Neural crest cell (in vitro differentiated cells): Measurements from ENCODE around the gene SLC9A9. TPM values are rescaled to one million over a fixed set of nuclear protein-coding genes. Genes with fewer than 3 reads are reported as not detected.

Source experiments
- DNase-seq: peaks from one replicate; pipeline ENCODE4 v3.0.0; 2021; ENCODE audit warnings: low read depth, mixed read lengths, low spot score
- H3K27ac Mint-ChIP-seq: one replicate; pipeline ENCODE4 v1.8.0; 2021; ENCODE audit warnings: mild to moderate bottlenecking, mixed read lengths; ENCODE audit not compliant: unreplicated experiment
- H3K27me3 Mint-ChIP-seq: 2 replicates; pipeline ENCODE4 v1.8.0; 2021; ENCODE audit warnings: low read depth, mild to moderate bottlenecking, mixed read lengths
- H3K36me3 Mint-ChIP-seq: 2 replicates; pipeline ENCODE4 v1.8.0; 2021; ENCODE audit warnings: low read depth, mild to moderate bottlenecking, mixed read lengths
- H3K4me1 Mint-ChIP-seq: 2 replicates; pipeline ENCODE4 v1.8.0; 2021; ENCODE audit warnings: mixed read lengths
- H3K4me3 Mint-ChIP-seq: one replicate; pipeline ENCODE4 v1.8.0; 2021; ENCODE audit warnings: mild to moderate bottlenecking, mixed read lengths
- H3K9me3 Mint-ChIP-seq: 2 replicates; pipeline ENCODE4 v1.8.0; 2021; ENCODE audit warnings: mixed read lengths
- total RNA-seq: library from RNA; stranded (reverse); gene quantifications from 2 replicates; pipeline ENCODE4 v1.2.1, GENCODE V29; 2021
- TF ChIP-seq, protein P1 (sequence below): fragments of 200-600 bp; sonication (generic); conservative IDR thresholded peaks from 2 replicates; pipeline ENCODE4 v1.5.0; 2021; ENCODE audit warnings: antibody characterized with exemption, mild to moderate bottlenecking

The SLC9A9 gene
- total RNA-seq, 1 donor from 2014 or later: 0.56 TPM

DNA sequence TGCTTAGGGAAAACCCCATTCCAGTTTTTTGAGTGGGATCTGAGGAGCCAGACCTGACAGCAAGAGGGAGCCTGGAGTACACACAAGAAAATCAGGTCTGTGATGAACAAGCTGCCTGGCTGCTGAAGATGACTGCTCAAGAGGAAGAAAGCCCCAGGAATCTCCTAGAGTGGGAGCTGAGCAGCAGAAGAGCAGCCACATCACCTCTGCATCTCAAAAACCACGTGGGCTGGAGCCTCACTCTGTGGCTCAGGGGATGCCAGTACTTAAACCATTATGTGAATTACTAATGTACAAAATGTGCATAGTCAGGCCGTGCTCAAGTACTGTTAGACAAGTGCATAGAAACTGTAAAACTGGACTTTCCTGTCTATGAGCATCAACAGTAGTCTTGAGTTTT, 52.4 kb downstream of the SLC9A9 start:
- DNase-seq: no peak
- Mint-ChIP-seq H3K4me1 (no peaks in the 10 kb centered on the region), H3K36me3 (no peaks in the 10 kb centered on the region), H3K27me3 (no peaks in the 10 kb centered on the region), H3K4me3 (no peak overlapping the region), H3K9me3 (peaks cover 5% of the 10 kb centered on the region), H3K27ac (no peak overlapping the region)
- TF ChIP-seq, protein P1, sequence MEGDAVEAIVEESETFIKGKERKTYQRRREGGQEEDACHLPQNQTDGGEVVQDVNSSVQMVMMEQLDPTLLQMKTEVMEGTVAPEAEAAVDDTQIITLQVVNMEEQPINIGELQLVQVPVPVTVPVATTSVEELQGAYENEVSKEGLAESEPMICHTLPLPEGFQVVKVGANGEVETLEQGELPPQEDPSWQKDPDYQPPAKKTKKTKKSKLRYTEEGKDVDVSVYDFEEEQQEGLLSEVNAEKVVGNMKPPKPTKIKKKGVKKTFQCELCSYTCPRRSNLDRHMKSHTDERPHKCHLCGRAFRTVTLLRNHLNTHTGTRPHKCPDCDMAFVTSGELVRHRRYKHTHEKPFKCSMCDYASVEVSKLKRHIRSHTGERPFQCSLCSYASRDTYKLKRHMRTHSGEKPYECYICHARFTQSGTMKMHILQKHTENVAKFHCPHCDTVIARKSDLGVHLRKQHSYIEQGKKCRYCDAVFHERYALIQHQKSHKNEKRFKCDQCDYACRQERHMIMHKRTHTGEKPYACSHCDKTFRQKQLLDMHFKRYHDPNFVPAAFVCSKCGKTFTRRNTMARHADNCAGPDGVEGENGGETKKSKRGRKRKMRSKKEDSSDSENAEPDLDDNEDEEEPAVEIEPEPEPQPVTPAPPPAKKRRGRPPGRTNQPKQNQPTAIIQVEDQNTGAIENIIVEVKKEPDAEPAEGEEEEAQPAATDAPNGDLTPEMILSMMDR: no peak

DNA sequence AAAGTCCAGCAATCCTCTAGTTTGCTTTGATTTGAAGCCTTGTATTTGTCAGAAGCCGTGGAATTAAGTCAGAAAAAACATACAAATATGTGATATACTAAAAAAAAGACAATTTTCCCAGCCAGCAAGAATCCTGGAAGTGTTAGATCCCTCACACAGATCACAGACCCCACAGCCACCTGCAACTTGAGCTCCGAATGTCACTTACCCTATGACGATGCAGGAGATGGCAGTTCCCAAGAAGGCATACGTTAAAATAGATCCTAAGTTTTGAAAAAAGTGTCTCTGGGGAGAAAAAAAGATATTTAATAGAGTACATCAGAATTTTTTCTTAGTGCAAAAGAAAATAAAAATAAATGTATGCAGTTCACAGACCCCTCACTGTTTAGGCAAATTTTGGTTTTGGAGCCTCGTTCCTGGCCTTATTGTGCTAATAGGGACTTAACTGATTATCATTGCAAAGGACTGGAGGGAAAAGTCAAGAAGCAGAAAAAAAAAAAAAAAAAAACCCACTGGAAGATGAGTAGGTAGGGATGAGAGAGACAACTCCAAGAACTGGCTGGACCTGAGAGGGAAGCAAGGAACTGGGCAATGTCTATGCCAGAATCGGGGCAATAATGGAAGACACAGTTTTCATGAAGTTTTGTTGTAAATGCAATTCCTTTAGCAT, 53.3 kb downstream of the SLC9A9 start:
- Mint-ChIP-seq H3K27me3 (no peaks in the 10 kb centered on the region), H3K27ac (no peak overlapping the region), H3K36me3 (no peaks in the 10 kb centered on the region), H3K9me3 (peaks cover 5% of the 10 kb centered on the region), H3K4me1 (no peaks in the 10 kb centered on the region), H3K4me3 (no peak overlapping the region)
- TF ChIP-seq, protein P1: no peak
- DNase-seq: no peak

DNA sequence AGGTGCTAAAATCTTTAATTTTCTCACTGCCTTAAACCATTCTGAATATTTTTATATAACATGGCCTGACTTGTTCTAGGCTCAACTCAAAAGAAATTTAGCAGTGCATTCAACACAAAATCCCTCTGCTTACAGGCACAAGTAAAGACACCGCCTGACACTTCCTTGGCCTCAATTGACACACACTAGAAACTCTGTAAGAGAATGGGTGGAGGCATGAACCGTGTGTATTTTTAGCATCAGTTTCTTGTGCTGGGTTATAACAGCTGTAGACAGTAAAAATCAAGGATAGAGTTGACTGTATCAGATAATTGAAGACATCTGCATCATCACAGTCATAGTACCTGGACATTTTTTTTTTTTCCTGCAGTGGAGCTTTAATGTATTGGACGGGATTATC, 54.3 kb downstream of the SLC9A9 start:
- Mint-ChIP-seq H3K4me3 (no peak overlapping the region), H3K36me3 (no peaks in the 10 kb centered on the region), H3K27me3 (no peaks in the 10 kb centered on the region), H3K9me3 (peaks cover 5% of the 10 kb centered on the region), H3K4me1 (no peaks in the 10 kb centered on the region), H3K27ac (no peak overlapping the region)
- TF ChIP-seq, protein P1: no peak
- no peak for DNase-seq

DNA sequence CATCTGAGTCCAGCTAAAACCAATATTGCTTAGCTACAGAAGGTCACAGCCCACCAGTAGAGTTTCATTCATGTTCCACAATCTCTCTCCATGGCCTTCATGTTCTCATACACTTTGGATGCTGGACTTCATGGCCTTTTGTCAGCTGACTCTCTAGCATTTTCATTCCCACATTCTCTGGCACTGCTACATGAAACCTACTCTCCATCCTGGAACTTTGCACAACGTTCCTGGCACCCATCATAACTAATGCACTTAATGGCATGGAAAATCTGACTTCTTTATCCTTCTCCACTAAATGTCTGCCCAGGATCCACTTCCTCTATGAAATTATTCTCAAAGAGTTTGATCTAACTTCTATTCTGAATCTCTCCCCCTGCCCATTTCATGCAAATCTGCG, 56.9 kb downstream of the SLC9A9 start:
- Mint-ChIP-seq H3K4me3 (no peak overlapping the region), H3K36me3 (no peaks in the 10 kb centered on the region), H3K9me3 (peaks cover 5% of the 10 kb centered on the region), H3K27ac (no peak overlapping the region), H3K4me1 (no peaks in the 10 kb centered on the region), H3K27me3 (no peaks in the 10 kb centered on the region)
- no peak for DNase-seq
- TF ChIP-seq, protein P1: no peak

DNA sequence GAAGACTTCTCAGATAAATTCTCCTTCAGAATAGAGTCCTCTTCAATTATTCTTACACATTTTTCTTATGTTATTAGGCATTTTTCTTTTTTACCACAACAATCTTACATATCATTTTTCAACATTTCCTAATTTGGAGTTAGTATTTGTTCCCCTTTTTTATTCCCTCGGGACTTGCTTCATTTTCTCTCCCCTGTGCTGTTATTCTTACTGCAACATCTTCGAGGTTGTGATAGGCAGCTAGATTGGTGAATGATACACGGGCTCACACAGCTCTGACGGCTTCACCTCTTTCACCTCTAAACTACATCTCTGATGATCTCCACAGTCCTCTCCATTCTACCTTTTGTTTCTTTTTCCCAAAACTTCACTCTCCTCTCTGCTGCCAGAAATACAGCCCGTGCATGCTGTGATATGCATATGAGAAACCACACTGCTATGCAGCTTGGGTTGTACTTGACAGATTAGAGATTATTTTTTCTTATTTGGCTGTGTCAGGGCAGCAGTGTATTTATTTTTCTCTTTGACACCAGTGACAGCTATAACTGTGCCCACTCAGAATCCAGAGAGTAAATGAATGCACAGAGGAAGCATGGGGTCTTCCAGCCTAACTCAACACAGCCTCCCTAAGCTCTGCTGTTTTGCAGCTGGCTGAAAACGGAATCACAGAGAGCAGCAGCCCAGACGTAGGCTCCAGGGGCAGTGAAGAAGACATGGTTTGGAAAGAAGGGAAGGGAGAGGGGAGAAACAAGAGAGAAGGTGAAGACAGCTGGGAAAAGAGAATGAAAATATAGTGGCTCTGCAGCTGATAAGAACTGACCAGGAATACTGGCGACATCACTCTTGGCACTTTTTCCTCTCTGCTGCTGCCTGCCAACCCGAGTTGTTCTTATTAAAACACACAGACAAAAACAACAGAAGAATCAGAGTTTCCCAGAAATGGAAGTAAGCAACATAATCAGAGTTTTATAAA, 61.8 kb downstream of the SLC9A9 start:
- TF ChIP-seq, protein P1: no peak
- Mint-ChIP-seq H3K27ac (no peak overlapping the region), H3K4me3 (no peak overlapping the region), H3K4me1 (no peaks in the 10 kb centered on the region), H3K9me3 (peaks cover 3% of the 10 kb centered on the region), H3K36me3 (no peaks in the 10 kb centered on the region), H3K27me3 (no peaks in the 10 kb centered on the region)
- DNase-seq: no peak
